ENCODE data around the gene LOXHD1.
A peak's percentile ranks its signal among the peaks of the same experiment; 100 is the strongest.

Gene LOXHD1

GRCh38 chr18:46547520-46547919, 109.5 kb downstream of the LOXHD1 start:
- no peak for DNase-seq (ENCODE audit: low spot score)

- no peak for DNase-seq (ENCODE audit: low spot score)
Measured at GRCh38 chr18:46546111-46546640, 110.8 kb downstream of the LOXHD1 start.

DNA sequence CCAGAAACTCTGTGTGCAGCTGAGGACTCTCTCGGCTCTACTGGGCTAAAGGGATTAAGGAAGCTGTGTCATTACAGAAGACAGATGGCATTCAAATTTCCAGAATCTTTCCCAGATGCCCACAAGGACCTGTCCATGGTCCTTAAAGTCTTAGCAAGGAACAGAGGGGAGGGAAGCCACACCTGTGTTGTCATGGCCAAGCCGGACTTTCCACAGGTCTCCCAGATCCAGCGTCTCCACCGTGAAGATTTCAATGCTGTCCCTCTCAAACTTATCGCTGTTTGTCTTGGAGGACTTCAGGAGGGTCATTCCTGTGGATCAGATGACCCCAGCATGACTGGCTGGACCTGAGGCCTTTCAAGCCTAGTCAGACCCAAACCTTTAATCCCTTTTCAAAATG, 114.5 kb downstream of the LOXHD1 start:
- no peak for DNase-seq (ENCODE audit: low spot score)

DNA sequence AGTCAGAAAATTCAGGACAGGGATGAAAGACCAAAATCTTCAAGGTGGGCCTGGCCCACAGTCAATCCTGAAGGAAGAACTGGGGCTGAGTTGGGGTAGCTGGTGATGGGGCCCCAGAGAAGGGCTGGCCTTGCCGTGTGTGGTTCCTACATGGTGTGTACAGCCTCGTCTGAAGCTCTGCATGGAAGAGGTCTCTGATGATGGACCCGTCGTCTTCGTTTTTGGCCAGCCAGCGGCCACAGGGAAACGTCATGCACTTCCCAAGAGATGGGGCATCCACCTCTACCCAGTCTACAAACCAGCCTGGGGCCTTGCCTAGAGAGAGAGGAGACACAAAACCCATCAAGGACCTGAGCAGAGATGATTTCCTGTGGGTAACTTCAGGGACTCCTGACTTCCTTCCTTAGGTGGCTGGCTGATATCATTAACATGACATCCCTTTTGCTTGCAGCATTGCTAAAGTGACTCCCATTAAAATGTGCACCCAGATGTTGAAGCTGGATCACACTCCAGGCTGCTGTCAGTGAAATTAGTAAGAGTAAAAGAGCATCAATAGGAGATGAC, 115.3 kb downstream of the LOXHD1 start:
- no peak for DNase-seq (ENCODE audit: low spot score)

DNA sequence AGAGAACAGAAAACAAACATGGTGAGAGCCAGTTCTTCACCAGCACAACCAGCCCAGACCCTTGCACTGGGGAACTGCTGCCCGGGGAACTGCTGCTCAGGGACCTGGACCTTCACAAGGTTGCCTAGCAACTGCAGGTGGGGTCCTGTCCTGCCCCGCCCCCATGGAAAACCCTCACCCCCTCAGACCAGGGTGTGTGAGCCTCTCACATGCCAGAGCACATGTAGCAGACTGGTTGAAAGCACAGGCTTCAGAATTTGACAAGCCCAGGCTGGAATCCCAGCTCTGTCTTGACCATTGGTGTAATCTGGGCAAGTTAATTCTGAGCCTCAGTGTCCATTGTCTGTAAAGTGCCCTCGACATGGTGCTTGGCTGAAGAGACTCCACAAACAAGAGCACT, 118.6 kb downstream of the LOXHD1 start:
- DNase-seq (ENCODE audit: low spot score) = no peak

GRCh38 chr18:46536215-46536874, 120.7 kb downstream of the LOXHD1 start:
- no peak for DNase-seq (ENCODE audit: low spot score)

DNA sequence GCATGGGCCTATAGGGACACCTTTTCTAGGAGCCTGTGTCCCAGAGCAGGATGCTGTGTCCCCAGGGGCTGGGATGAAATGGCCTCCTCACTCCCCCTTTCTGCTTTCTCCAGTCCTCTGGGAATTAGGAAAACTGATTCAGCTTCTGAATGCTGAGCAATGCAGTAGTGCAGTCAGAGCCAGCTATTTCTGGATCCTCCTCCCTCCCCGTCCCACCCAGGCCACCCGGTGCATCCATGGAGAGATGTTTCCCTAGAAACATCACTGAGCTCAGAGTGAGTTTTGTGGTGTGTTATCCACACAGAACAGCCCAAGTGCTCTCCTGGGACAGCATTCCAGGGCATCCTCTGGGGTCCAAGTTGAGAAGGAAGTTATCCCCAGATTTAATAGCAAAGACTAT, 125.5 kb downstream of the LOXHD1 start:
- DNase-seq (ENCODE audit: low spot score) = no peak

GRCh38 chr18:46528037-46528436, 129.0 kb downstream of the LOXHD1 start:
- DNase-seq (ENCODE audit: low spot score) = no peak

DNA sequence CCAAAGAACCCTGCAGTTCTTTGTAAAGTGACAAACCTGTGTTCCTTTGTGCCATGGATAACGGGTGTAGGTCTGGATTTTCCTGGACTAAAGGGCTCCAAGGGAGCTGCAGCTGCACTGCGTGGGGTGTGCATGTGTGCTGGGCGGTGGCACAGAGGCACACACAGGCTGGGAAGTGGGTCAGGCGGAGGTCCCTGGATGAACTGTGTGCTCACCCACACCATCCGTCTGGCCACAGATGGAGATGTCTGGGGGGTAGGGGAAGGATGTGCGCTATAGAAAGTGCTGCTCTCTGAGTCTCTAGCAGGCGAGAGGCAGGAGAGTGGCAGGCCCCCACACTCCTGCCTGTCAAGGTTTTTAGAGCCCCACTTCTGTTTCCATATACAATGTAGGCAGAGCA, 137.2 kb downstream of the LOXHD1 start:
- DNase-seq (ENCODE audit: low spot score) = no peak

- DNase-seq (ENCODE audit: low spot score) = no peak
Measured at GRCh38 chr18:46518438-46518837, 138.6 kb downstream of the LOXHD1 start.

DNA sequence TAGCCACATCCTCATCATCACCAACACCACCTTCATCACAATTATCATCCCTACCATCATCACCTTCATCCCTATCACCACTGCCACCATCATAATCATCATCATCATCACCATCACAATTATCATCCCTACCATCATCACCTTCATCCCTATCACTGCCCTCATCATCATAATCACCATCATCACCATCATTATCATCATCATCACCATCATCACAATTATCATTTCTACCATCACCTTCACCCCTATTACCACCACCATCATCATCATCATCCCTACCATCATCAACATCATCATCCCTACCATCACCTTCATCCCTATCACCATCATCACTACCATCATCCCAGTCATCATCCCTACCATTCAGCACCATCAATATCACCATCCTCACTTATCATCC, 140.5 kb downstream of the LOXHD1 start:
- DNase-seq (ENCODE audit: low spot score) = no peak

DNA sequence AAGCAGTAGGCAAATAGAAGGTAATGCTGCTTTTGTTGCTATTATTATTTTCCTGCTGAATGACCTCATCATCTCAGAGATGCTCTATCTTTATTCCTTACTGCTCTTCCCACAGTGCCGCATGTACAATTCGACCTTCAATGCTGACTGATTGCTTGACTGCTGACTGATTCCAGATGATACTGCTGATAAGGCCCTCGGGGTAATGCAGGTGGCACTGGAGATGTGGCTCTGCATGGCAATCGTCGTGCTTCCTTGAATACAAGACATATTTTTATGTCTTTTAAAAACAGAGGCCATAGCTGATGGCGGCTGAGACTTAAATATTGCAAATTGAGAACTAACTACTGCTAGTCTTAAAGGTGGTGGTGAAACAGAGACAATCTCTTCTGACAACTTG, 146.6 kb downstream of the LOXHD1 start:
- no peak for DNase-seq (ENCODE audit: low spot score)

- no peak for DNase-seq (ENCODE audit: low spot score)
Measured at GRCh38 chr18:46509530-46509929, 147.5 kb downstream of the LOXHD1 start.

DNA sequence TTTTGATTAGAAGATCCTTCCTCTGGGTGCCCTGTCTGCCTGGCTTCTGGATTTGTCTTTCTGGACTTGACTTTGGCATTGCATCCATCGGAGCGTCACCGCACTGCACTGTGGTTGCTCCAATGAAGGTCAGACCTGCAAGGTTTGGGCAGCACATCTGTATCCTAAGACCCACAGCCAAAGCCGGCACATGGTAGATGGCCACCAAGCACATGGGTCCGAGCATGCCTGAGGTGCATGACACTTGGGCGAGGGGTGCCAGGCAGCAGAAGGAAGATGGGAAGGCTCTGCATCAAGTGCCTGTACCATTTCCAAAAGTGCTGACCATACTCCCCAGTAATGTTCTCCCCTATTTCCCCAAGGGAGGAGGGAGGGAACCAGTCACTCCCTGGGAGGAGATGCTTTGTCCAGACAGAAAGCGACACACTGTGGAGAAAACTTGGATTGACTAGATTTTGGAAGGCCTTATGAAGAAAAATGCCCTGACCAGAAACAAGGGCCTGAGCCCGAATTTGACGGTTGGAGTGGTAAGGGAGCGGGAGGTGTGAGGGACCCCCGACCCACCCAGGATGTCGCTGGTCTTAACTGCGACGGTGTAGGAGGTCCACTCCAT, 149.9 kb downstream of the LOXHD1 start:
- DNase-seq (ENCODE audit: low spot score) = no peak

GRCh38 chr18:46502444-46502843, 154.6 kb downstream of the LOXHD1 start:
- DNase-seq (ENCODE audit: low spot score) = no peak

- DNase-seq (ENCODE audit: low spot score) = no peak
Measured at GRCh38 chr18:46497129-46497528, 159.9 kb downstream of the LOXHD1 start.

GRCh38 chr18:46488471-46489213, 168.4 kb downstream of the LOXHD1 start:
- DNase-seq (ENCODE audit: low spot score) = no peak

DNA sequence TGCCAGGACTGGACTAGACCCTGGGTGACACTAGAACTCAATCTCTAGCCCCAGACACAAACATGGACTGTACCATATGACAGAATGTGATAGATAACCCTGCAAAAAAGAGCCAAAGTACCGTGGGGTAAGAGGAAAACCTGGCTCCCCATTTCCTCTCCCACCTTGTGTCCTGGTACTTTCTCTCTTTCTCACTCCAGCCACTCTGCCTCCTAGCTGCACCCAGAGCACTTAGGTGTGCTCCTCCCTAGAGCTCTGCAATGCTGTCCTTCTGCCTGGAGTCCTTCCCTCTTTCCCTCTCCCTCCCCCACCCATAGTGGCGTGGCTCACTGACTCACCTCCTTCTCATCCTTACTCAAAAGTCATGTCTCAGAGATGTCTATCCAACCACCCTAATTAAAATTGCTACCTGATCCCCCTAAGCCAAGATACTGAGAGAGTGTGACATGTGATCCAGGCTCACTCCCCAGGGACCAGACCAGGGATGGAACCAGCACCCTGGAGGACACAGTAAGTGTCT, 171.3 kb downstream of the LOXHD1 start:
- no peak for DNase-seq (ENCODE audit: low spot score)

- no peak for DNase-seq (ENCODE audit: low spot score)
Measured at GRCh38 chr18:46484971-46485370, 172.0 kb downstream of the LOXHD1 start.

- DNase-seq (ENCODE audit: low spot score) = no peak
Measured at GRCh38 chr18:46482831-46483230, 174.2 kb downstream of the LOXHD1 start.

DNA sequence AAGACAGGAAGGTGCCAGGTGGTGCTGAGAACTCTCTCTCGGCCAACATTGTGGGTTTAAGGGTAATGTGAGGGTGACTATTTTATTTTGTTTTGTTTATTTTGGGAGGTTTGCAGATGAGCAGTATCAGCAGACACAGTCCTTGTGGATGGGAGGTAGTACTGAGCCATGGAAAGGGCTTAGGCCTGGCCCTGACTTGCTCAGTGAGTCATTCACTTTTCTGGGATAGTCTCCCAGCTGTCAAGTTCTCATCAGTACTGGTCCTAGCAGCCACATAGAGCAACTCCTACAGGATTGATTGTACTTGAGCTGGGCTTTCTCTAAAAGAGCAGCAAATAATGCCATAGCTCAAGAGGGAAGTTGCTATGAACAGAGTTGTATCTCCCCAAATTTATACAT, 175.2 kb downstream of the LOXHD1 start:
- DNase-seq (ENCODE audit: low spot score) = no peak

DNA sequence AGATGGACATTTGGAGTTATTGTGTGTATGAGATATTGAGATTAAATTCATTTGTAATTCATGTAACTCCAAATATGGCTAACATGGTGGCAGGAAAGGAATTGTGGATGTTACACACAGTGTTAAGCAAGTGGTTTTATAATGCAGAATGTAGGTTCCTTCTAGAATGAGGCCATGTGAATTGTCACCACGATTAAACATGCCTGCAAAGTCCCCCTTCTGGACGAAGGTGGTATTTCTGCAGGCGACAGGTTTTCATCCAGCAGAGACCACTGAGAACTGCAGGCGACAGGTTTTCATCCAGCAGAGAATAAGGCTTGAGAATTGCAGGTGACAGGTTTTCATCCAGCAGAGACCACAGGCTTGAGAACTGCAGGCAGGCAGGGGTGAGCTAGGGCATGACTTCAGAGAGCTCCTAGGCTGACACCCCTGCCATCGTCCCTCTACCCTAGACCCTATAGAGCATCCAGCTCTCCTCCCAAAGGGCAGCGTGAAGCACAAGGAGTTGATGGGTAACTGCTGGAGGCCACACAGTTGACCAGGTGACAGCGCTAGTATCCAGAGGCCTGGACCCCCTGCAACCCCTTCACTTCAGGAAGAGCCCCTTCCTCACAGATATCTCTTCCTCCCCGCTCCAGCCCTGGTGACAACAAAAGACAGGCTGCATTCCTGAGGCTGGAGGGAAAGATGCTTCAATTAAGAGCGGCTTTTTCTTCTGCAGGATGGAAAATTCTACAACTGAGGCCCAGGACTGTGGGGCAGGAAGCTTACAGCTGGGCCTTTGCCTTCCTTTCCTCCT, 175.8 kb downstream of the LOXHD1 start:
- DNase-seq (ENCODE audit: low spot score) = peak; percentile 25
